Hepatocyte (in vitro differentiated cells): ENCODE measurements around the gene SLC38A7.

Experiments
- CTCF ChIP-seq: fragments of 200-600 bp; sonication (generic); IDR thresholded peaks from 2 replicates; pipeline ENCODE4 v1.5.1; 2016; ENCODE audit warnings: antibody characterized with exemption, mild to moderate bottlenecking; ENCODE audit not compliant: poor library complexity
- EZH2 ChIP-seq: fragments of 200-600 bp; sonication (generic); IDR thresholded peaks from 2 replicates; pipeline ENCODE4 v1.6.1; 2016; ENCODE audit warnings: antibody characterized with exemption, mild to moderate bottlenecking, borderline replicate concordance
- EZH2phosphoT487 ChIP-seq: fragments of 200-600 bp; sonication (generic); IDR thresholded peaks from one replicate; pipeline ENCODE4 v1.6.1; 2018; ENCODE audit warnings: antibody characterized with exemption, mild to moderate bottlenecking, low read depth, moderate library complexity; ENCODE audit not compliant: unreplicated experiment, severe bottlenecking

GRCh38 chr16:58635502-58635901 lies 49.1 kb downstream of the SLC38A7 start:
- no peak for TF ChIP-seq CTCF
- no peak for TF ChIP-seq EZH2
- no peak for TF ChIP-seq EZH2phosphoT487
